ENCODE data around the gene POLR1G. TPM values are rescaled to one million over a fixed set of nuclear protein-coding genes. Genes with fewer than 3 reads are reported as not detected.

Gene POLR1G
- total RNA-seq, 2 experiments from 2014 or later, result 10.8 to 16.3 TPM

DNA sequence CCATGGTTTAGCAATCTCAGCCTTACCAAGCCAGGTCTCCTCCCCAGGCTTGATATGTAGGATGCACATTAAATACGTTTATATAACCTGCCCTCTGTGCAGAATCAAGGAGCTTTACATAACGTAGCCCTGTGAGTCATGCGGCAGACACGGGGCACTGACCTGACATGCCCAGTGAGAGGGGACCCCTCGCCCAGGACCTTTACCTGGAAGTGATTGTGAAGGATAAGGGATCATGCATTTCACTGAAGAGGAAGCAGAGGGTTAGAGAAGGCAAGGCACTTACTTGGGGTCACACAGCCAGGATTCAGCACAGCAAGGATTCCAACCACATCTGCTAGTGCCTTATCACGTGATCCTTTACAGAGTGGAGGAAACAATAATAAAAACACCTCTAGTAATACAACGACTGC lies 42.4 kb downstream of the POLR1G start:
- Histone ChIP-seq H3K4me2 (ENCODE audit: low read length) (peak overlapping the region; percentile 73; the same call in 1 of the 2 replicates), H3K9me3 (ENCODE audit: low read length) (no peaks in the 10 kb centered on the region), H2AFZ (ENCODE audit: low read length) (no peak overlapping the region), H3K4me1 (ENCODE audit: insufficient read depth, low read length, poor library complexity, severe bottlenecking) (peaks cover 58% of the 10 kb centered on the region), H3K36me3 (ENCODE audit: insufficient read depth, low read length) (no peaks in the 10 kb centered on the region), H4K20me1 (ENCODE audit: insufficient read depth, low read length) (no peaks in the 10 kb centered on the region), H3K4me3 (ENCODE audit: low read depth, low read length, poor library complexity, severe bottlenecking) (no peak overlapping the region), H3K79me2 (ENCODE audit: insufficient read depth, low read depth, low read length) (no peaks in the 10 kb centered on the region), H3K27ac (ENCODE audit: low read depth, low read length, poor library complexity, severe bottlenecking) (no peak overlapping the region), H3K9me2 (ENCODE audit: insufficient read depth, low read length) (no peaks in the 10 kb centered on the region)
- CTCF ChIA-PET (ENCODE audit: unreplicated experiment), result no interaction called here
- intact Hi-C loops (cut with micrococcal nuclease; ENCODE audit: unreplicated experiment), result no loop called here
- no peak for TF ChIP-seq EZH2phosphoT487 (IDR thresholded peaks at IDR 0.05; ENCODE audit: borderline replicate concordance, low read depth, low read length)
- no peak for TF ChIP-seq CTCF (conservative IDR thresholded peaks at IDR 0.05; ENCODE audit: low read length)
- DNase-seq (ENCODE audit: low spot score), result no peak
- POLR2A ChIA-PET, result no interaction called here
- BruUV-seq (replicated peaks), result no TSS peak

GRCh38 chr19:45450012-45450333 lies 43.5 kb downstream of the POLR1G start:
- DNase-seq (ENCODE audit: low spot score), result no peak
- H3K27ac ChIP-seq (ENCODE audit: low read depth, low read length, poor library complexity, severe bottlenecking), result peak overlapping the region; percentile 49
- H3K4me3 ChIP-seq (ENCODE audit: low read depth, low read length, poor library complexity, severe bottlenecking), result peak overlapping the region; percentile 80
- peak overlapping the region; percentile 43 for H2AFZ ChIP-seq (ENCODE audit: low read length)
- CTCF ChIA-PET (ENCODE audit: unreplicated experiment), result no interaction called here
- H4K20me1 ChIP-seq (ENCODE audit: insufficient read depth, low read length), result no peaks in the 10 kb centered on the region
- H3K79me2 ChIP-seq (ENCODE audit: insufficient read depth, low read depth, low read length), result no peaks in the 10 kb centered on the region
- H3K9me3 ChIP-seq (ENCODE audit: low read length), result no peaks in the 10 kb centered on the region
- intact Hi-C loops (cut with micrococcal nuclease; ENCODE audit: unreplicated experiment), result loop anchor here (2.0 kb wide), 1 partner anchor 19 kb away; no protein-coding TSS in a partner anchor
- BruUV-seq (replicated peaks), result no TSS peak
- no peaks in the 10 kb centered on the region for H3K9me2 ChIP-seq (ENCODE audit: insufficient read depth, low read length)
- POLR2A ChIA-PET, result no interaction called here
- H3K4me1 ChIP-seq (ENCODE audit: insufficient read depth, low read length, poor library complexity, severe bottlenecking), result peaks cover 60% of the 10 kb centered on the region
- H3K4me2 ChIP-seq (ENCODE audit: low read length), result peak overlapping the region; percentile 73
- TF ChIP-seq CTCF (conservative IDR thresholded peaks at IDR 0.05; ENCODE audit: low read length) (no peak), EZH2phosphoT487 (IDR thresholded peaks at IDR 0.05; ENCODE audit: borderline replicate concordance, low read depth, low read length) (no peak)
- no peaks in the 10 kb centered on the region for H3K36me3 ChIP-seq (ENCODE audit: insufficient read depth, low read length)

DNA sequence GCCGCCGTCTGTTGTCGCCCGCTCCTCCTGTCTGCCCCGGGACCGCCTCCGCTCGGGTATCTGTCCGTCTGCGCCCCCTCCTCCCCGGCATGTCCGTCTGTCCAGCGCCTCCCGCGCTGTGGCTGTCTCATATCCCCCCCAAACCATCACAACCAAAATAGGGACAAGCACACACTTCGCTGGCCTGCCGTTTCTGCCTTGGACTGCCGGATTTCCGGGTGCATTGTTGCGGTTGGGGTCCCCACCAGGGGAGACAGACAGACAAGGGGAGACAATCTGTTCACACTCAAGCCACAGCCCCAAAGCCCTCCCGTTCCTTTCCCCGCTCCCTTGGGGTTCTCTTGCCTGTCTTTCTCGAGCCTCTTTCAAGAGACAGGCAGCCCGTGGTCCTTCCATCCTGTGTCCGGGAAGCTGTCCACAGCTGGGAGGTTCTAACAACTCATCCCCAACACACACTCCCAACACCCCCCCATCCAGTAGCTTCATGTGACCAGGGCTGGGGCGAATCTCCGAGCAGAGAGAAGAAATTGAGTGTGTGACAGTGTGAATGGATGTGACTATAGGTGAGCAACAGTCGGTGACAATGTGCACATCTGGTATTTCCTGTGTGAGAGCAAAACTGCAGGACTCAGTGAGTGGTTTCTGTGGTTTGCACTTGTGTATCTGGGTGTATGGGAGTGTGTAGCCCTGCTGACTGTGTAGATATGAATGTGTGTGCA lies 44.8 kb downstream of the POLR1G start:
- Histone ChIP-seq H3K4me2 (ENCODE audit: low read length) (peak overlapping the region; percentile 99), H3K9me3 (ENCODE audit: low read length) (no peaks in the 10 kb centered on the region), H3K4me3 (ENCODE audit: low read depth, low read length, poor library complexity, severe bottlenecking) (peak overlapping the region; percentile 80), H3K79me2 (ENCODE audit: insufficient read depth, low read depth, low read length) (no peaks in the 10 kb centered on the region), H3K4me1 (ENCODE audit: insufficient read depth, low read length, poor library complexity, severe bottlenecking) (peaks cover 69% of the 10 kb centered on the region), H3K27ac (ENCODE audit: low read depth, low read length, poor library complexity, severe bottlenecking) (peak overlapping the region; percentile 73), H4K20me1 (ENCODE audit: insufficient read depth, low read length) (no peaks in the 10 kb centered on the region), H3K9me2 (ENCODE audit: insufficient read depth, low read length) (no peaks in the 10 kb centered on the region), H3K36me3 (ENCODE audit: insufficient read depth, low read length) (no peaks in the 10 kb centered on the region), H2AFZ (ENCODE audit: low read length) (peak overlapping the region; percentile 76)
- intact Hi-C loops (cut with micrococcal nuclease; ENCODE audit: unreplicated experiment), result loop anchor here (2.0 kb wide), 1 partner anchor 18 kb away; no protein-coding TSS in a partner anchor
- TF ChIP-seq CTCF (conservative IDR thresholded peaks at IDR 0.05; ENCODE audit: low read length), result no peak
- no peak for TF ChIP-seq EZH2phosphoT487 (IDR thresholded peaks at IDR 0.05; ENCODE audit: borderline replicate concordance, low read depth, low read length)
- CTCF ChIA-PET (ENCODE audit: unreplicated experiment), result no interaction called here
- BruUV-seq (replicated peaks), result no TSS peak
- DNase-seq (ENCODE audit: low spot score), result peak; percentile 72
- POLR2A ChIA-PET, result no interaction called here

Measured in OCI-LY7 (cell line).